Stimulated activated CD8-positive, alpha-beta memory T cell treated with anti-CD3 and anti-CD28 coated beads, Interleukin-4, amount 100 ng/mL, for 1 hour (primary cell): ENCODE results near the gene TBX5.

Experiments used
- DNase-seq, 2 donors: peaks; one replicate each; pipeline ENCODE4 v3.0.0-alpha.2; 2020; ENCODE audit warnings: low read depth in 2 of 2, low spot score in 1 of 2

TBX5 gene

GRCh38 chr12:114406316-114406983 is 506 bp upstream of the TBX5 start:
- DNase-seq: no peak

- DNase-seq: no peak
Observed at GRCh38 chr12:114404926-114405518, 922 bp downstream of the TBX5 start.

GRCh38 chr12:114404083-114404925 is 1.6 kb downstream of the TBX5 start:
- no peak for DNase-seq

GRCh38 chr12:114403690-114404066 is 2.3 kb downstream of the TBX5 start:
- no peak for DNase-seq

GRCh38 chr12:114403011-114403689 is 2.8 kb downstream of the TBX5 start:
- DNase-seq: no peak

- no peak for DNase-seq
Observed at GRCh38 chr12:114402084-114402717, 3.7 kb downstream of the TBX5 start.

GRCh38 chr12:114401328-114402083 is 4.4 kb downstream of the TBX5 start:
- no peak for DNase-seq

GRCh38 chr12:114400925-114401324 is 5.0 kb downstream of the TBX5 start:
- no peak for DNase-seq

- DNase-seq: no peak
Observed at GRCh38 chr12:114400361-114400811, 5.6 kb downstream of the TBX5 start.

GRCh38 chr12:114399664-114400211 is 6.2 kb downstream of the TBX5 start:
- no peak for DNase-seq

GRCh38 chr12:114397978-114398881 is 7.7 kb downstream of the TBX5 start:
- no peak for DNase-seq

GRCh38 chr12:114396869-114397719 is 8.8 kb downstream of the TBX5 start:
- DNase-seq: no peak

- DNase-seq: no peak
Observed at GRCh38 chr12:114396153-114396868, 9.6 kb downstream of the TBX5 start.

- no peak for DNase-seq
Observed at GRCh38 chr12:114395755-114396152, 10.2 kb downstream of the TBX5 start.

GRCh38 chr12:114395233-114395632 is 10.7 kb downstream of the TBX5 start:
- DNase-seq: no peak

- no peak for DNase-seq
Observed at GRCh38 chr12:114393569-114393968, 12.4 kb downstream of the TBX5 start.

GRCh38 chr12:114392909-114393308 is 13.0 kb downstream of the TBX5 start:
- DNase-seq: no peak
